ENCODE measurements around the gene ZFAND3.

DNA sequence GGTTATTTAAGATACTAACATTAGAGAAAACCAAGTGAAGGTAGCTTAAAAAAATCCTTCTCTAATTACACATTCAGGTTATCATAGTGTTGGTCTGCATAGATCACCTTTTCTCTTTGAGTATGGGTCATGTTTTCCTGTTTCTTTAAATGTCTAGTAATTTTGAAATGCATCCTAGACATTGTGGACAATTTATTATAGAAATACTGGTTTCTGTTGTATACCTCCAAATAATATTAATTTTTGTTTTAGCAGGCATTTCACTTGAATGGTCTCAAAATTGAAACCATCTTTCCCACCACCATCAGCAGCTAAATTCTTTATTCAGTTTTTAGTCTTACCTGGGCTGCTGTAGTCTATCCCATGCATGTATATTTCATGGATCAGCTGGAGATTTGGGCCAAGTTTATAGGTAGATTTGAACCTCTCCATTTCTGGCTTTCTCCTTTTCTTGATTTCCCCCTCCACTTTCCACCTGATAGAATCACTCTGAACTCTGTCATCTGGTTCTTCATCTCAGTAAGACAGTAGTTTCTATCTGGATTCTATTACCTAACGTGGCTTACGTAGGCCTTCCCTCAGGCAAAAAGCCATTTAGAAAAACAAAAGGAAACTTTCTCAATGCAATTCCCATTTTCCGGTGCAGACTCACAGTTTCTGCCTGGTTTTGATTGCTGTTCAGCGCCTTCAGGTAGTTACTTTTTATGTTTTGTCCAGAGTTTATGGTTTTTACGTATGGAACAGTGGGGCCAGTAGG is 52.3 kb downstream of the ZFAND3 start:
- TF ChIP-seq, protein P1, sequence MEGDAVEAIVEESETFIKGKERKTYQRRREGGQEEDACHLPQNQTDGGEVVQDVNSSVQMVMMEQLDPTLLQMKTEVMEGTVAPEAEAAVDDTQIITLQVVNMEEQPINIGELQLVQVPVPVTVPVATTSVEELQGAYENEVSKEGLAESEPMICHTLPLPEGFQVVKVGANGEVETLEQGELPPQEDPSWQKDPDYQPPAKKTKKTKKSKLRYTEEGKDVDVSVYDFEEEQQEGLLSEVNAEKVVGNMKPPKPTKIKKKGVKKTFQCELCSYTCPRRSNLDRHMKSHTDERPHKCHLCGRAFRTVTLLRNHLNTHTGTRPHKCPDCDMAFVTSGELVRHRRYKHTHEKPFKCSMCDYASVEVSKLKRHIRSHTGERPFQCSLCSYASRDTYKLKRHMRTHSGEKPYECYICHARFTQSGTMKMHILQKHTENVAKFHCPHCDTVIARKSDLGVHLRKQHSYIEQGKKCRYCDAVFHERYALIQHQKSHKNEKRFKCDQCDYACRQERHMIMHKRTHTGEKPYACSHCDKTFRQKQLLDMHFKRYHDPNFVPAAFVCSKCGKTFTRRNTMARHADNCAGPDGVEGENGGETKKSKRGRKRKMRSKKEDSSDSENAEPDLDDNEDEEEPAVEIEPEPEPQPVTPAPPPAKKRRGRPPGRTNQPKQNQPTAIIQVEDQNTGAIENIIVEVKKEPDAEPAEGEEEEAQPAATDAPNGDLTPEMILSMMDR (IDR thresholded peaks at IDR 0.05) = no peak
- TF ChIP-seq TCF12 (IDR thresholded peaks at IDR 0.05) (no peak), RFX5 (IDR thresholded peaks at IDR 0.05; ENCODE audit: low read length) (no peak), FOXM1 (IDR thresholded peaks at IDR 0.05; ENCODE audit: low read depth) (no peak), YY1 (IDR thresholded peaks at IDR 0.05; ENCODE audit: low read depth) (no peak), RXRA (IDR thresholded peaks at IDR 0.05; ENCODE audit: borderline replicate concordance, low read depth) (no peak), MXI1 (IDR thresholded peaks at IDR 0.05; ENCODE audit: low read depth, low read length) (no peak), ZBTB33 (IDR thresholded peaks at IDR 0.05; ENCODE audit: borderline replicate concordance, low read depth) (no peak), RAD21 (IDR thresholded peaks at IDR 0.05; ENCODE audit: low read length) (no peak), POLR2AphosphoS5 (IDR thresholded peaks at IDR 0.05; ENCODE audit: low read depth, low read length) (no peak), GABPA (IDR thresholded peaks at IDR 0.05; ENCODE audit: low read depth) (no peak), CHD2 (IDR thresholded peaks at IDR 0.05; ENCODE audit: low read length, partially characterized antibody) (no peak)
- TF ChIP-seq, protein P2, sequence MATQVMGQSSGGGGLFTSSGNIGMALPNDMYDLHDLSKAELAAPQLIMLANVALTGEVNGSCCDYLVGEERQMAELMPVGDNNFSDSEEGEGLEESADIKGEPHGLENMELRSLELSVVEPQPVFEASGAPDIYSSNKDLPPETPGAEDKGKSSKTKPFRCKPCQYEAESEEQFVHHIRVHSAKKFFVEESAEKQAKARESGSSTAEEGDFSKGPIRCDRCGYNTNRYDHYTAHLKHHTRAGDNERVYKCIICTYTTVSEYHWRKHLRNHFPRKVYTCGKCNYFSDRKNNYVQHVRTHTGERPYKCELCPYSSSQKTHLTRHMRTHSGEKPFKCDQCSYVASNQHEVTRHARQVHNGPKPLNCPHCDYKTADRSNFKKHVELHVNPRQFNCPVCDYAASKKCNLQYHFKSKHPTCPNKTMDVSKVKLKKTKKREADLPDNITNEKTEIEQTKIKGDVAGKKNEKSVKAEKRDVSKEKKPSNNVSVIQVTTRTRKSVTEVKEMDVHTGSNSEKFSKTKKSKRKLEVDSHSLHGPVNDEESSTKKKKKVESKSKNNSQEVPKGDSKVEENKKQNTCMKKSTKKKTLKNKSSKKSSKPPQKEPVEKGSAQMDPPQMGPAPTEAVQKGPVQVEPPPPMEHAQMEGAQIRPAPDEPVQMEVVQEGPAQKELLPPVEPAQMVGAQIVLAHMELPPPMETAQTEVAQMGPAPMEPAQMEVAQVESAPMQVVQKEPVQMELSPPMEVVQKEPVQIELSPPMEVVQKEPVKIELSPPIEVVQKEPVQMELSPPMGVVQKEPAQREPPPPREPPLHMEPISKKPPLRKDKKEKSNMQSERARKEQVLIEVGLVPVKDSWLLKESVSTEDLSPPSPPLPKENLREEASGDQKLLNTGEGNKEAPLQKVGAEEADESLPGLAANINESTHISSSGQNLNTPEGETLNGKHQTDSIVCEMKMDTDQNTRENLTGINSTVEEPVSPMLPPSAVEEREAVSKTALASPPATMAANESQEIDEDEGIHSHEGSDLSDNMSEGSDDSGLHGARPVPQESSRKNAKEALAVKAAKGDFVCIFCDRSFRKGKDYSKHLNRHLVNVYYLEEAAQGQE (IDR thresholded peaks at IDR 0.05; ENCODE audit: low read depth, low read length) = no peak

Measured in SK-N-SH (cell line).